Lower lobe of right lung (tissue), 2 donors: Measurements from ENCODE around the gene ASPN. TPM values are rescaled to one million over a fixed set of nuclear protein-coding genes. Genes with fewer than 3 reads are reported as not detected.

Source experiments
- ATAC-seq, 2 donors: fragments of 200-7000 bp; cut with Tn5 transposase; one replicate each; pipeline ENCODE4 v1.9.1; 2020 to 2022; ENCODE audit warnings: mild to moderate bottlenecking in 2 of 2, moderate library complexity in 2 of 2
- DNase-seq: peaks from one replicate; pipeline ENCODE4 v3.0.0-alpha.2; 2020
- H3K27ac ChIP-seq: fragments of 200-600 bp; one replicate; pipeline ENCODE4 v1.8.0; 2022
- H3K27me3 ChIP-seq: fragments of 200-600 bp; one replicate; pipeline ENCODE4 v1.8.0; 2022; ENCODE audit warnings: low read depth
- H3K36me3 ChIP-seq: fragments of 200-600 bp; one replicate; pipeline ENCODE4 v1.8.0; 2022; ENCODE audit warnings: mild to moderate bottlenecking
- H3K4me1 ChIP-seq: fragments of 200-600 bp; one replicate; pipeline ENCODE4 v1.8.0; 2022
- H3K4me3 ChIP-seq: fragments of 200-600 bp; one replicate; pipeline ENCODE4 v1.8.0; 2022; ENCODE audit warnings: mild to moderate bottlenecking
- H3K9me3 ChIP-seq: fragments of 200-600 bp; one replicate; pipeline ENCODE4 v1.8.0; 2022
- intact Hi-C: fragments of 100-400 bp; cut with DNase I; formaldehyde crosslinking; loops from one replicate; pipeline ENCODE4 v1.11.0; 2022
- total RNA-seq: library from RNA; stranded (reverse); fragmentation: NEBNext Ultra II Directional; extraction: Animal tissue kit (Norgen Biotek cat#: 25700); gene quantifications from one replicate; pipeline ENCODE4 v1.2.1, GENCODE V29; 2021
- TF ChIP-seq, protein P1 (sequence below): fragments of 200-600 bp; IDR thresholded peaks from one replicate; pipeline ENCODE4 v1.8.0; 2022; ENCODE audit warnings: antibody characterized with exemption, mild to moderate bottlenecking
- donor health status: DM: no; HTN: yes; CAD: no; lungs with severe emphysema.

Gene ASPN
- total RNA-seq, 1 donor from 2014 or later: 2.3 TPM

DNA sequence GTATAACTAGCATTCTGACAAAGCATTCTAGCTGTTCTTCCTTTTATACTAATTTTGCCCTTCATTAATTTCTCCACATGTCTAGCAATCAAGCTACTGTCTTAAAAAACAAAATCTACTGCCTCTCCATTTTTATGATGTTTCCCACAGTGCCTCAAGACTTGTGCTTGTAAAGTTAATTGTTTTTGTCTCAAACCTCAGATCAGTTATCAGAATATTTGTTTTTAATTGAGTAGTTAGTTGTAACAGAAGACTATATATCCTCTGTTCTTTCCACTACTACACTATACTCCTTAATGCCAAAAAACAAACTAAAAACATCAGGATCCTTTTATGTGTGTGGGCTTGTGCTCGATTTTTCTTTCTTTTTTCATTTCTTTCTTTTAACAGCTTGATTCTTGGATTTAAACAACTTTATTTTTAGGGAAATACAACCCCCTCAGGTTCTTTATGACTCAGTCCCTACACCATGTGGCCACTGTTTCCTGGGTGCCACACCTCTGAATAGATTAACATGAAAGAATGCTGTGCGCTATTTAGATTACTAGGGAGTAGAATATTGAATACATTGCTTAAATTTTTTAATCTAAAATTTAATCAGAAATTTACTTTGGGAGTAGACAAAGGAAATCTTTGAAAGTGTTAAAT lies 1.2 kb downstream of the ASPN start:
- ATAC-seq (no peak), DNase-seq (no peak)
- no peaks in the 10 kb centered on the region for H3K36me3 ChIP-seq
- H3K27me3 ChIP-seq: no peaks in the 10 kb centered on the region
- TF ChIP-seq, protein P1, sequence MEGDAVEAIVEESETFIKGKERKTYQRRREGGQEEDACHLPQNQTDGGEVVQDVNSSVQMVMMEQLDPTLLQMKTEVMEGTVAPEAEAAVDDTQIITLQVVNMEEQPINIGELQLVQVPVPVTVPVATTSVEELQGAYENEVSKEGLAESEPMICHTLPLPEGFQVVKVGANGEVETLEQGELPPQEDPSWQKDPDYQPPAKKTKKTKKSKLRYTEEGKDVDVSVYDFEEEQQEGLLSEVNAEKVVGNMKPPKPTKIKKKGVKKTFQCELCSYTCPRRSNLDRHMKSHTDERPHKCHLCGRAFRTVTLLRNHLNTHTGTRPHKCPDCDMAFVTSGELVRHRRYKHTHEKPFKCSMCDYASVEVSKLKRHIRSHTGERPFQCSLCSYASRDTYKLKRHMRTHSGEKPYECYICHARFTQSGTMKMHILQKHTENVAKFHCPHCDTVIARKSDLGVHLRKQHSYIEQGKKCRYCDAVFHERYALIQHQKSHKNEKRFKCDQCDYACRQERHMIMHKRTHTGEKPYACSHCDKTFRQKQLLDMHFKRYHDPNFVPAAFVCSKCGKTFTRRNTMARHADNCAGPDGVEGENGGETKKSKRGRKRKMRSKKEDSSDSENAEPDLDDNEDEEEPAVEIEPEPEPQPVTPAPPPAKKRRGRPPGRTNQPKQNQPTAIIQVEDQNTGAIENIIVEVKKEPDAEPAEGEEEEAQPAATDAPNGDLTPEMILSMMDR: no peak
- H3K4me3 ChIP-seq: no peak overlapping the region
- no peaks in the 10 kb centered on the region for H3K9me3 ChIP-seq
- intact Hi-C loops: no loop called here
- H3K27ac ChIP-seq: peak overlapping the region; percentile 46
- H3K4me1 ChIP-seq: peaks cover 23% of the 10 kb centered on the region

GRCh38 chr9:92480291-92480771 lies 2.0 kb downstream of the ASPN start:
- DNase-seq: no peak
- H3K27ac ChIP-seq: peak overlapping the region; percentile 46
- H3K9me3 ChIP-seq: no peaks in the 10 kb centered on the region
- H3K4me1 ChIP-seq: peaks cover 23% of the 10 kb centered on the region
- ATAC-seq: no peak
- H3K4me3 ChIP-seq: no peak overlapping the region
- intact Hi-C loops: no loop called here
- no peaks in the 10 kb centered on the region for H3K27me3 ChIP-seq
- TF ChIP-seq, protein P1: no peak
- no peaks in the 10 kb centered on the region for H3K36me3 ChIP-seq

- Histone ChIP-seq H3K4me3 (no peak overlapping the region), H3K36me3 (no peaks in the 10 kb centered on the region), H3K27ac (no peak overlapping the region), H3K9me3 (no peaks in the 10 kb centered on the region), H3K27me3 (no peaks in the 10 kb centered on the region), H3K4me1 (peaks cover 22% of the 10 kb centered on the region)
- TF ChIP-seq, protein P1: no peak
- intact Hi-C loops: no loop called here
- DNase-seq (no peak), ATAC-seq (no peak)
These were observed 3.0 kb downstream of the ASPN start for GRCh38 chr9:92479346-92479745.

DNA sequence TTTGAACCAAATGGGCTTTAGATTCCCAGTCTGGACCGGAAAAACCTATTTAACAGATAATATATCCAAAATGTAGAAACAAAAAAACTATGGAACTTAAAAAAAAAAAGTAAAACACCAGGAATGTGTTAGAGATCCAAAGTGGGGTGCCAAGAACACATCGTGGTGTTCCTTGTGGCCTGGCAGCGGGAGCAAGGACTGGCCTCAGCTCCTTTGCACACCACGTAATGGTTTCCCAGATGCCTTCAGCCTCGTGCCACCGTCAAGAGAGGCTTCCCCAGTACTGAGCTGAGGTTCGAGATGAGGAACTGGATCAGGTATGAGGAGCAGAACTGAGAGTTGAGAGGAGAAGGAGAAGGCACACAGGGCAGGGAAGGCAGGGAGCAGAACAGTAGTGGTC lies 3.5 kb downstream of the ASPN start:
- H3K4me1 ChIP-seq: peaks cover 17% of the 10 kb centered on the region
- no peak for DNase-seq
- H3K27me3 ChIP-seq: no peaks in the 10 kb centered on the region
- intact Hi-C loops: no loop called here
- H3K9me3 ChIP-seq: no peaks in the 10 kb centered on the region
- no peak overlapping the region for H3K27ac ChIP-seq
- no peaks in the 10 kb centered on the region for H3K36me3 ChIP-seq
- TF ChIP-seq, protein P1: no peak
- ATAC-seq: no peak
- no peak overlapping the region for H3K4me3 ChIP-seq

- DNase-seq (no peak), ATAC-seq (no peak)
- TF ChIP-seq, protein P1: no peak
- Histone ChIP-seq H3K27me3 (no peaks in the 10 kb centered on the region), H3K36me3 (no peaks in the 10 kb centered on the region), H3K4me1 (peaks cover 12% of the 10 kb centered on the region), H3K27ac (no peak overlapping the region), H3K4me3 (no peak overlapping the region), H3K9me3 (no peaks in the 10 kb centered on the region)
- intact Hi-C loops: no loop called here
These were observed 5.3 kb downstream of the ASPN start for GRCh38 chr9:92476962-92477361.
